ENCODE results near the gene GOLGA6L2. TPM values are rescaled to one million over a fixed set of nuclear protein-coding genes. Genes with fewer than 3 reads are reported as not detected.

GOLGA6L2 gene
- total and polyA plus RNA-seq, 2 of the 8 experiments (the other 6 are each of a cell fraction or from before 2014, with no cell fraction given): not detected

GRCh38 chr15:23441204-23441603, 5.8 kb downstream of the GOLGA6L2 start (continued):
- TF ChIP-seq, protein P1, sequence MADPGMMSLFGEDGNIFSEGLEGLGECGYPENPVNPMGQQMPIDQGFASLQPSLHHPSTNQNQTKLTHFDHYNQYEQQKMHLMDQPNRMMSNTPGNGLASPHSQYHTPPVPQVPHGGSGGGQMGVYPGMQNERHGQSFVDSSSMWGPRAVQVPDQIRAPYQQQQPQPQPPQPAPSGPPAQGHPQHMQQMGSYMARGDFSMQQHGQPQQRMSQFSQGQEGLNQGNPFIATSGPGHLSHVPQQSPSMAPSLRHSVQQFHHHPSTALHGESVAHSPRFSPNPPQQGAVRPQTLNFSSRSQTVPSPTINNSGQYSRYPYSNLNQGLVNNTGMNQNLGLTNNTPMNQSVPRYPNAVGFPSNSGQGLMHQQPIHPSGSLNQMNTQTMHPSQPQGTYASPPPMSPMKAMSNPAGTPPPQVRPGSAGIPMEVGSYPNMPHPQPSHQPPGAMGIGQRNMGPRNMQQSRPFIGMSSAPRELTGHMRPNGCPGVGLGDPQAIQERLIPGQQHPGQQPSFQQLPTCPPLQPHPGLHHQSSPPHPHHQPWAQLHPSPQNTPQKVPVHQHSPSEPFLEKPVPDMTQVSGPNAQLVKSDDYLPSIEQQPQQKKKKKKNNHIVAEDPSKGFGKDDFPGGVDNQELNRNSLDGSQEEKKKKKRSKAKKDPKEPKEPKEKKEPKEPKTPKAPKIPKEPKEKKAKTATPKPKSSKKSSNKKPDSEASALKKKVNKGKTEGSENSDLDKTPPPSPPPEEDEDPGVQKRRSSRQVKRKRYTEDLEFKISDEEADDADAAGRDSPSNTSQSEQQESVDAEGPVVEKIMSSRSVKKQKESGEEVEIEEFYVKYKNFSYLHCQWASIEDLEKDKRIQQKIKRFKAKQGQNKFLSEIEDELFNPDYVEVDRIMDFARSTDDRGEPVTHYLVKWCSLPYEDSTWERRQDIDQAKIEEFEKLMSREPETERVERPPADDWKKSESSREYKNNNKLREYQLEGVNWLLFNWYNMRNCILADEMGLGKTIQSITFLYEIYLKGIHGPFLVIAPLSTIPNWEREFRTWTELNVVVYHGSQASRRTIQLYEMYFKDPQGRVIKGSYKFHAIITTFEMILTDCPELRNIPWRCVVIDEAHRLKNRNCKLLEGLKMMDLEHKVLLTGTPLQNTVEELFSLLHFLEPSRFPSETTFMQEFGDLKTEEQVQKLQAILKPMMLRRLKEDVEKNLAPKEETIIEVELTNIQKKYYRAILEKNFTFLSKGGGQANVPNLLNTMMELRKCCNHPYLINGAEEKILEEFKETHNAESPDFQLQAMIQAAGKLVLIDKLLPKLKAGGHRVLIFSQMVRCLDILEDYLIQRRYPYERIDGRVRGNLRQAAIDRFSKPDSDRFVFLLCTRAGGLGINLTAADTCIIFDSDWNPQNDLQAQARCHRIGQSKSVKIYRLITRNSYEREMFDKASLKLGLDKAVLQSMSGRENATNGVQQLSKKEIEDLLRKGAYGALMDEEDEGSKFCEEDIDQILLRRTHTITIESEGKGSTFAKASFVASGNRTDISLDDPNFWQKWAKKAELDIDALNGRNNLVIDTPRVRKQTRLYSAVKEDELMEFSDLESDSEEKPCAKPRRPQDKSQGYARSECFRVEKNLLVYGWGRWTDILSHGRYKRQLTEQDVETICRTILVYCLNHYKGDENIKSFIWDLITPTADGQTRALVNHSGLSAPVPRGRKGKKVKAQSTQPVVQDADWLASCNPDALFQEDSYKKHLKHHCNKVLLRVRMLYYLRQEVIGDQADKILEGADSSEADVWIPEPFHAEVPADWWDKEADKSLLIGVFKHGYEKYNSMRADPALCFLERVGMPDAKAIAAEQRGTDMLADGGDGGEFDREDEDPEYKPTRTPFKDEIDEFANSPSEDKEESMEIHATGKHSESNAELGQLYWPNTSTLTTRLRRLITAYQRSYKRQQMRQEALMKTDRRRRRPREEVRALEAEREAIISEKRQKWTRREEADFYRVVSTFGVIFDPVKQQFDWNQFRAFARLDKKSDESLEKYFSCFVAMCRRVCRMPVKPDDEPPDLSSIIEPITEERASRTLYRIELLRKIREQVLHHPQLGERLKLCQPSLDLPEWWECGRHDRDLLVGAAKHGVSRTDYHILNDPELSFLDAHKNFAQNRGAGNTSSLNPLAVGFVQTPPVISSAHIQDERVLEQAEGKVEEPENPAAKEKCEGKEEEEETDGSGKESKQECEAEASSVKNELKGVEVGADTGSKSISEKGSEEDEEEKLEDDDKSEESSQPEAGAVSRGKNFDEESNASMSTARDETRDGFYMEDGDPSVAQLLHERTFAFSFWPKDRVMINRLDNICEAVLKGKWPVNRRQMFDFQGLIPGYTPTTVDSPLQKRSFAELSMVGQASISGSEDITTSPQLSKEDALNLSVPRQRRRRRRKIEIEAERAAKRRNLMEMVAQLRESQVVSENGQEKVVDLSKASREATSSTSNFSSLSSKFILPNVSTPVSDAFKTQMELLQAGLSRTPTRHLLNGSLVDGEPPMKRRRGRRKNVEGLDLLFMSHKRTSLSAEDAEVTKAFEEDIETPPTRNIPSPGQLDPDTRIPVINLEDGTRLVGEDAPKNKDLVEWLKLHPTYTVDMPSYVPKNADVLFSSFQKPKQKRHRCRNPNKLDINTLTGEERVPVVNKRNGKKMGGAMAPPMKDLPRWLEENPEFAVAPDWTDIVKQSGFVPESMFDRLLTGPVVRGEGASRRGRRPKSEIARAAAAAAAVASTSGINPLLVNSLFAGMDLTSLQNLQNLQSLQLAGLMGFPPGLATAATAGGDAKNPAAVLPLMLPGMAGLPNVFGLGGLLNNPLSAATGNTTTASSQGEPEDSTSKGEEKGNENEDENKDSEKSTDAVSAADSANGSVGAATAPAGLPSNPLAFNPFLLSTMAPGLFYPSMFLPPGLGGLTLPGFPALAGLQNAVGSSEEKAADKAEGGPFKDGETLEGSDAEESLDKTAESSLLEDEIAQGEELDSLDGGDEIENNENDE (IDR thresholded peaks at IDR 0.05; ENCODE audit: insufficient replicate concordance, low read length): no peak
- TF ChIP-seq, protein P2, sequence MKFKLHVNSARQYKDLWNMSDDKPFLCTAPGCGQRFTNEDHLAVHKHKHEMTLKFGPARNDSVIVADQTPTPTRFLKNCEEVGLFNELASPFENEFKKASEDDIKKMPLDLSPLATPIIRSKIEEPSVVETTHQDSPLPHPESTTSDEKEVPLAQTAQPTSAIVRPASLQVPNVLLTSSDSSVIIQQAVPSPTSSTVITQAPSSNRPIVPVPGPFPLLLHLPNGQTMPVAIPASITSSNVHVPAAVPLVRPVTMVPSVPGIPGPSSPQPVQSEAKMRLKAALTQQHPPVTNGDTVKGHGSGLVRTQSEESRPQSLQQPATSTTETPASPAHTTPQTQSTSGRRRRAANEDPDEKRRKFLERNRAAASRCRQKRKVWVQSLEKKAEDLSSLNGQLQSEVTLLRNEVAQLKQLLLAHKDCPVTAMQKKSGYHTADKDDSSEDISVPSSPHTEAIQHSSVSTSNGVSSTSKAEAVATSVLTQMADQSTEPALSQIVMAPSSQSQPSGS (IDR thresholded peaks at IDR 0.05; ENCODE audit: low read length): no peak
- TF ChIP-seq JUN (IDR thresholded peaks at IDR 0.05; ENCODE audit: low read depth, low read length) (no peak), RBBP5 (IDR thresholded peaks at IDR 0.05; ENCODE audit: borderline replicate concordance, low read depth, low read length) (no peak)
- TF ChIP-seq, protein P3, sequence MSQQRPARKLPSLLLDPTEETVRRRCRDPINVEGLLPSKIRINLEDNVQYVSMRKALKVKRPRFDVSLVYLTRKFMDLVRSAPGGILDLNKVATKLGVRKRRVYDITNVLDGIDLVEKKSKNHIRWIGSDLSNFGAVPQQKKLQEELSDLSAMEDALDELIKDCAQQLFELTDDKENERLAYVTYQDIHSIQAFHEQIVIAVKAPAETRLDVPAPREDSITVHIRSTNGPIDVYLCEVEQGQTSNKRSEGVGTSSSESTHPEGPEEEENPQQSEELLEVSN (IDR thresholded peaks at IDR 0.05): no peak
- TF ChIP-seq, protein P4, sequence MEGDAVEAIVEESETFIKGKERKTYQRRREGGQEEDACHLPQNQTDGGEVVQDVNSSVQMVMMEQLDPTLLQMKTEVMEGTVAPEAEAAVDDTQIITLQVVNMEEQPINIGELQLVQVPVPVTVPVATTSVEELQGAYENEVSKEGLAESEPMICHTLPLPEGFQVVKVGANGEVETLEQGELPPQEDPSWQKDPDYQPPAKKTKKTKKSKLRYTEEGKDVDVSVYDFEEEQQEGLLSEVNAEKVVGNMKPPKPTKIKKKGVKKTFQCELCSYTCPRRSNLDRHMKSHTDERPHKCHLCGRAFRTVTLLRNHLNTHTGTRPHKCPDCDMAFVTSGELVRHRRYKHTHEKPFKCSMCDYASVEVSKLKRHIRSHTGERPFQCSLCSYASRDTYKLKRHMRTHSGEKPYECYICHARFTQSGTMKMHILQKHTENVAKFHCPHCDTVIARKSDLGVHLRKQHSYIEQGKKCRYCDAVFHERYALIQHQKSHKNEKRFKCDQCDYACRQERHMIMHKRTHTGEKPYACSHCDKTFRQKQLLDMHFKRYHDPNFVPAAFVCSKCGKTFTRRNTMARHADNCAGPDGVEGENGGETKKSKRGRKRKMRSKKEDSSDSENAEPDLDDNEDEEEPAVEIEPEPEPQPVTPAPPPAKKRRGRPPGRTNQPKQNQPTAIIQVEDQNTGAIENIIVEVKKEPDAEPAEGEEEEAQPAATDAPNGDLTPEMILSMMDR (IDR thresholded peaks at IDR 0.05; ENCODE audit: control extremely low read depth in 1 of 3, insufficient read depth in 1 of 3, low read depth in 1 of 3, low read length in 3 of 3): no peak

All from H1 (cell line).